Naive B cell (primary cell): ENCODE data around the gene SOS2. TPM values are rescaled to one million over a fixed set of nuclear protein-coding genes. Genes with fewer than 3 reads are reported as not detected.

Source experiments
- ATAC-seq, 2 donors: fragments of 150-1000 bp; cut with Tn5 transposase; 2 replicates each; pipeline ENCODE4 v1.10.0; 2021; ENCODE audit warnings: low read depth in 2 of 2, mild to moderate bottlenecking in 2 of 2, moderate library complexity in 2 of 2
- DNase-seq: peaks from one replicate; pipeline ENCODE4 v3.0.0; 2022
- H3K27ac Mint-ChIP-seq, 6 donors: one replicate each; pipeline ENCODE4 v1.8.0; 2020 to 2022; ENCODE audit warnings: mild to moderate bottlenecking in 6 of 6, mixed read lengths in 6 of 6, moderate library complexity in 5 of 6, inconsistent platforms in 2 of 6
- H3K27me3 Mint-ChIP-seq, 3 donors: one replicate each; pipeline ENCODE4 v1.8.0; 2021 to 2022; ENCODE audit warnings: mixed read lengths in 3 of 3, mild to moderate bottlenecking in 1 of 3
- H3K36me3 Mint-ChIP-seq, 2 donors: one replicate each; pipeline ENCODE4 v1.8.0; 2020 to 2022; ENCODE audit warnings: mixed read lengths in 2 of 2, inconsistent platforms in 1 of 2, mild to moderate bottlenecking in 1 of 2
- H3K4me1 Mint-ChIP-seq, 3 donors: one replicate each; pipeline ENCODE4 v1.8.0; 2020 to 2022; ENCODE audit warnings: mixed read lengths in 3 of 3, inconsistent platforms in 1 of 3, mild to moderate bottlenecking in 1 of 3, moderate library complexity in 1 of 3
- H3K4me3 Mint-ChIP-seq, 8 donors: one replicate each; pipeline ENCODE4 v1.8.0; 2020 to 2022; ENCODE audit warnings: mild to moderate bottlenecking in 8 of 8, mixed read lengths in 8 of 8, moderate library complexity in 8 of 8, inconsistent platforms in 2 of 8
- H3K9me3 Mint-ChIP-seq, 7 donors: one replicate each; pipeline ENCODE4 v1.8.0; 2020 to 2022; ENCODE audit warnings: mixed read lengths in 7 of 7, mild to moderate bottlenecking in 5 of 7, inconsistent platforms in 2 of 7, moderate library complexity in 1 of 7
- polyA plus RNA-seq, 6 donors: library from polyadenylated mRNA; unstranded; fragments of 300-500 nt; fragmentation: Illumina TruSeq; gene quantifications; one replicate each; pipeline ENCODE4 v1.2.3, GENCODE V29; 2021; ENCODE audit warnings: low read depth in 6 of 6

The SOS2 gene
- polyA plus RNA-seq, 6 donors from 2014 or later: 15.6 to 34.8 (median 20.3) TPM

GRCh38 chr14:50068496-50068895 lies 162.9 kb downstream of the SOS2 start:
- Mint-ChIP-seq H3K36me3 (peaks cover 0 to 6% of the 10 kb centered on the region in 2 donors), H3K27me3 (no peaks in the 10 kb centered on the region), H3K9me3 (no peaks in the 10 kb centered on the region), H3K4me1 (peaks cover 45 to 68% (median 49%) of the 10 kb centered on the region in 3 donors), H3K4me3 (no peak overlapping the region), H3K27ac (peak overlapping the region in 3 of 6 donors; percentile 49 to 66 (median 59))
- DNase-seq (no peak), ATAC-seq (no peak)

GRCh38 chr14:50067723-50068495 lies 163.5 kb downstream of the SOS2 start:
- Mint-ChIP-seq H3K4me1 (peaks cover 47 to 70% (median 49%) of the 10 kb centered on the region in 3 donors), H3K27ac (peak overlapping the region in 4 of 6 donors; percentile 28 to 95 (median 61)), H3K27me3 (no peaks in the 10 kb centered on the region), H3K4me3 (no peak overlapping the region), H3K9me3 (no peaks in the 10 kb centered on the region), H3K36me3 (peaks cover 0 to 6% of the 10 kb centered on the region in 2 donors)
- no peak for ATAC-seq
- DNase-seq: no peak

Other genes starting within 250 kb of the SOS2 start
- 10 to 100 TPM; 24.5 to 43.3 (median 36.5) TPM for gene VCPKMT, start 115.0 kb downstream of the SOS2 start, polyA plus RNA-seq
- gene L2HGDH, start 80.7 kb upstream of the SOS2 start, polyA plus RNA-seq: 1 to 10 TPM in 5 of 6 donors, not detected in 1; 1.5 to 3.6 (median 2.2) TPM
- 10 to 100 TPM; 19.4 to 32.4 (median 28.3) TPM for gene DMAC2L, start 80.7 kb upstream of the SOS2 start, polyA plus RNA-seq
- gene CDKL1, start 165.3 kb upstream of the SOS2 start, polyA plus RNA-seq: 10 to 100 TPM in 4 of 6 donors, 1 to 10 TPM in 2; 1.4 to 20.2 (median 12.8) TPM